ENCODE data around the gene TM9SF2.

Gene TM9SF2

DNA sequence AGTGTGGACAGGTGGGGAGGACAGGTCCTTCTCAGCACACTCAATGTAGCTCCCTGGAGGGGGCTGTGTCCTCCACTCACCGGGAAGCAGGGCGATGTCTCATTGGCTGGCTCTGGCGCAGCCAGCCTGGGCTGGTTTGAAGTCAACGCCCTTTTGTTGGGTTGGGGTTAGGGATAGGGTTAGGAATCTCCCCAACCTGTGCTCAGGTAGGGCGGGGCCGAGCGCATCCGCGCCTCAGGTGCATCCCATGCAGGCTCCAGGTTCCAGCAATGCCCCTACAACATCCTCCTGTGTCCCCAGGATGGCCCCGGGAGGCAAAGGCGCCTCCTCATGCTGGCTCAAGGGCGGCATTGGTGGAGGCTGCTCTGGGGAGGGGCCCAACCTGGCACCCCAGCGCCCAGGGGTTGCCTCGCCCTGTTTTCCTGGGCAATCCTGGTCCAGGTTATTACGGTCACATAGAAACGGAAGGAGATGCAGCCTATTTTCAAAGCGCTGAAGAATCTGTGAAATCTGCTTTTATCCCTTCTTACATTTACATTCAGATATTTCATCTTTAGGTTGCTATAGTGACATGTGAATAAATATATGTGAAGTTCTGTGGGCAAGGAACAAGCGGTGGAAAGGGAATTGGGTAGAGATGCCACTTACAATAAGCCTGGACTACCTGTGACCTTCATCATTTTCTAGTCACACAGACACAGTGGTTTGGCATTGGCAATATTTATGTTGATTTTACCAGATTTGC lies 74.3 kb downstream of the TM9SF2 start:
- in situ Hi-C loops (cut with HindIII; ENCODE audit: low sequenced_read_pairs), result no loop called here

DNA sequence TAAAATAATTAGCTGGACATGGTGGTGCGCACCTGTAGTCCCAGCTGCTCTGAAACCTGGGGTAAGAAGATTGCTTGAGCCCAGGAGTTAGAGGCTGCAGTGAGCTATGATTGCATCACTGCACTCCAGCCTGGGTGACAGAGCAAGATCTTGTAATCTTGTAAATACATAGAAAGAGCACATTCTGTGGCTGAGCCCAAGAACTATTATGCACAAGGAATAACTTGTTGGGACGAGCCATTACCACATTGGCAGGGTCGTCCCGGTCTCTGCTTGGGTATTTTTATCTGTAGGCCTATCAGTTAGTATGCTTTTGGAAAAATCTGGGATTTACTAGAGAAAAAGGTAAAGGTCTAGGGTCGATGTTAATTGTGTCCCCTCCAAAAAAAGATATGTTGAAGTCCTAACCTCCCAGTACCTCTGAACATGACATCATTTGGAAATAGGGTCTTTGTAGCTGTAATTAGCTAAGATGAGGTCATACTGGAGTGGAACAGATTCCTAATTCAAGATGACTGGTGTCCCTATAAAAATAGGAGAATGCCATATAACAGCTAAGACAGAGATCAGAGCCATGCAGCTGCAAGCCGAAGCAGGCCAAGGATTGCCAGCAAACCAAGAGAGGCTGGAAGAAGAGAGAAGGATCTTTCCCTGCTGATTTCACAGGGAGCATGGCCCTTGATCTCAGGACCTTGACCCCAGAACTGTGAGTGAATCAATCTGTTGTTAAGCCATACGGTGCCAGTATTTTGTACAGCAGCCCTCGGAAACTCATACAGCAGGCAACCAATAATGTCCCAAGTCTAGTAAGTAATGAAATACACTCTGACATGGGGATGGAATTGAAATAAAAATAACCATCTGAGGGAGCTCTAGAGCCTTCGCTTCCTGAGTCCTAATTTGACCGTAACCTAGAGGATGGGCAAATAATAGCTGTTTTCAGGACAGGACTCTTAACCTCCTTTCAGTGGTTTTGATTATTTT lies 77.0 kb downstream of the TM9SF2 start:
- in situ Hi-C loops (cut with HindIII; ENCODE audit: low sequenced_read_pairs), result no loop called here

DNA sequence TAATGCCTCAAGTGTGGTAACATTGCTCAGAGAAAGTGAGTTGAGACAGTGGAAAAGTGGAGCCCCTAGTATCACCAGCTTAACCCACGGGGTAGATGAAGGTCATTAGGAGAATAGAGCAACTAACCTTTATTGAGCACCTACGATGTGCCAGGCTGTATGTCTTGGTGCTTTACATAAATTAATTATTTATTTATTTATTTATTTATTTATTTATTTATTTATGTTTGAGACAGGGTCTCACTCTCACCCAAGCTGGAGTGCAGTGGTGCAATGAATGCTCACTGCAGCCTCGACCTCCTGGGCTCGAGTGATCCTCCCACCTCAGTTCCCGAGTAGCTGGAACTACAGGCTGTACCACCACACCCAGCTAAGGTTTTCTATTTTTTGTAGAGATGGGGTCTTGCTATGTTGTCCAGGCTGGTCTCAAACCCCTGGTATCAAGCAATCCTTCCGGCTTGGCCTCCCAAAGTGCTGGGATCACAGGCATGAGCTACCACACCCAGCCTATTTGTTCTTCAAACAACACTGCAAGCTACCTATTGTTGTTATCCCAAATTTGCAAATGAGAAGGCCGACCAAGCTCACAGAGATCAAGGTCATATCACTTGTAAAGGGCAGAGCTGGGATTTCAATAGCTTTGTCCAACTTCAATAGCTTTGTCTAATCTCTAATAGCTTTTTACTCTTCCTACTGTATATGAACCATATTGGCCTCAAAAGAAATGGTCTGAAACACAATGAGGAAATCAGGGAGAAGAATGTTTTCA lies 79.4 kb downstream of the TM9SF2 start:
- in situ Hi-C loops (cut with HindIII; ENCODE audit: low sequenced_read_pairs), result no loop called here

DNA sequence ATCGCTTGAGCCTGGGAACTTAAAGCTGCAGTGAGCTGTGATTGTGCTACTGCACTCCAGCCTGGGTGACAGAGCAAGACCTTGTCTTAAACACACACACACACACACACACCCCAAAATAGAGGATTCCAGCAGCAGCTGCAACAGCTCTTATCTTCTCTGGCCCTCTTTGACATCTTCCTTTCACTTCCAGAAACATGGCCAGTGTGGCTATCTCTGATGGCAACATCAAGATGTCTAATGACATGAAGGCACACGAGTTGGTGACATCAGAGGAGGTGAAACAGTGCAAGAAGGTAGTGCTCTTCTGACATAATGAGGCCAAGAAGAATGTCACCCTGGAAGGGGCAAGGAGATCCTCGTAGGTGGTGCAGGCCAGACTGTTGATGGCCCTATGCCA lies 81.2 kb downstream of the TM9SF2 start:
- in situ Hi-C loops (cut with HindIII; ENCODE audit: low sequenced_read_pairs), result no loop called here

DNA sequence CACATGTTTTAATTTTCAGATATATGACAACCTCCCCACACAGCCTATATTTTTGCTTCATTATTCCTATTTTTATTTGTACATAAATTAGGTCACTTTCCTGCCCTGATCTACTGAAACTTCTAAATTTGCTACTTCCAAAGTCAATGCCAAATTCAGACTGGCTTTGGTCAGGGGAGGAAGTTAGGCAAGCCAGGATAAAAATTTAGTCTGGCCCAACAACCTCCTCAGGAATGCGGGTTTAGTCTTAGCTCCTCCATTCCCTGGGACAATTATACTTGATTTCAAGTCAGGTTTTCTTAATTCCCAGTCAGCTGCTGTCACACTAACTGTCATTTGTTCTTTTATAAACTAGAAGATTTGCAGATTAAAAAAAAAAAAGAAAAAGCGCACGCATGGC lies 84.3 kb downstream of the TM9SF2 start:
- in situ Hi-C loops (cut with HindIII; ENCODE audit: low sequenced_read_pairs), result no loop called here

DNA sequence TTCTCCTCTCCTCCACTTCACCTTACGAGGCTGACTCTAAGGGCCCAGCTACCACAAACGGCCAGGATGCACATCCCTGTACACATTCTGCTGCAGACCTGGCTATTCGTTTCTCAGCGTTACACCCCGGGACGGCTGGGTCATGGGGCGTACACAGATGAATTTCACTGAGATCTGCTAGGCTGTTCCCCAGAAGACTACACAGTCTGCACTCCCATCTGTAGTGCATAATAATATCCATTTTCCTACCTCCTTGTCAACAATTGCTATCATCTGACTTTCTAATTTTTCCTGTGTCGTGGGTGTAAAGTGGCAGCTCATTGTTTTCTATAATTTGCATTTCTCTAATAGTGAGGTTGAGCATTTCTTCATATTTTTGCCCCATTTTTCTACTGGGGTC lies 85.7 kb downstream of the TM9SF2 start:
- in situ Hi-C loops (cut with HindIII; ENCODE audit: low sequenced_read_pairs), result no loop called here

DNA sequence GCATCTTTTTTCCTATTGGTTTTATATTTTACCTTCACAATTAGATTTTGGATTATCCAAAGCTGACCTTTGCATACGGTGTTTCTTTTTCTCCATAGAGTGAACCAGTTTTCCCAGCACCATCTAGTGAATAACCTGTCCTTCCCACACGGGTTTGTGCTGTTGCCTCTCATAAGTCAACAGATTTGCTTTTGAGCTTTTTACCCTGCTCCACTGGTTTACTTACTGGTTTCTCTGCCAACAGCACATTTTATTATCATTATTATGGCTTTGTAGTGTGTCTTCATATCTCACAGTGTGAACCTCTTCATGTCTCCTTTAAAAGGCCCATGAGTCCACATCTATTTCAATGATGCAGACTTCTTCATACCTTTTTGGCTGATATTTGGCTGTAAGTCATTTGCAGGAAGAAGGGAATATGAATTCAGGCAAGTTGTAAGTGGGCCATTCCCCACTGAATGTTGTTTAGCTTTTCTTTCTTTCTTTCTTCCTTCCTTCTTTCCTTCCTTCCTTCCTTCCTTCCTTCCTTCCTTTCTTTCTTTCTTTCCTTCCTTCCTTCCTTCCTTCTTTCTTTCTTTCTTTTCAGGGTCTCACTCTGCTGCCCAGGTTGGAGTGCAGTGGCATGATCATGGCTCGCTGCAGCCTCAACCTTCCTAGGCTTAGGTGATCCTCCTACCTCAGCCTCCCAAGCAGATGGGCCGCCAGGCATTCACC lies 86.8 kb downstream of the TM9SF2 start:
- in situ Hi-C loops (cut with HindIII; ENCODE audit: low sequenced_read_pairs), result no loop called here

DNA sequence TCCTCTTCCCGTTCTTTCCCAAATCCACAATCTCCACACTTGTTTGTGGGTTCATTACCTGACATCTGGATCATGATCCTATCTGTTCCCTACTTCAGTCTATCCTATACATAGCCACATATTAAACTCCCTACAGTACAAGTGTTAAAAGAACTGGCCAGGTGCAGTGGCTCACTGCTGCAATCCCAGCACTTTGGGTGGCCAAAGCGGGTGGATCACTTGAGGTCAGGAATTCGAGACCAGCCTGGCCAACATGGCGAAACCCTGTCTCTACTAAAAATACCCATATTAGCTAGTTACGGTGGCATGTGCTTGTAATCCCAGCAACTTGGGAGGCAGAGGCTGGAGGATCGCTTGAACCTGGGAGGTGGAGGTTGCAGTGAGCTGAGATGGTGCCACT lies 88.3 kb downstream of the TM9SF2 start:
- in situ Hi-C loops (cut with HindIII; ENCODE audit: low sequenced_read_pairs), result no loop called here

DNA sequence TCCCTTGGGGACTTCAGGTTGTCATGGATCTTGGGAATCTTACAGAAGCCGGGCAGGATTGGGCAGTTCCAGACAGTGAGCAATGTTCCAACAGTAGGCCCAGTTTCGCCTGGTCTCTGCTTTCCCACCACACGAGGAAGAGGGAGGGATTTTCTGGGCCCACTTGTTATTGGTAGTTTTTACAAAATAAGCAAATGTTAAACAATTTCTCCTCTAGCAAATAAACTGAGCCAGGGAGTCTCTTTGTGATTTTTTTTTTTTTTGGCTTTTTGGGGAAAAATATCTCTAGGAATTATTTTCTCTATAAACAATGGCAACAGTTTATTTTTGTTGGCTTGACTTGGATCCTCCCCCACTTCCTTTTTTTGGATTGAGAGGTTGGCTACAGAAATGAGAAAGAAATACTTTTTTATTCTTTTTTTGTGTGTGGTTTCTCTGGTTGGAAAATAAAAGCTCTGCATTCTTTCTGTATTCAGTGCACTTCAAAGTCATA lies 89.3 kb downstream of the TM9SF2 start:
- in situ Hi-C loops (cut with HindIII; ENCODE audit: low sequenced_read_pairs), result no loop called here

DNA sequence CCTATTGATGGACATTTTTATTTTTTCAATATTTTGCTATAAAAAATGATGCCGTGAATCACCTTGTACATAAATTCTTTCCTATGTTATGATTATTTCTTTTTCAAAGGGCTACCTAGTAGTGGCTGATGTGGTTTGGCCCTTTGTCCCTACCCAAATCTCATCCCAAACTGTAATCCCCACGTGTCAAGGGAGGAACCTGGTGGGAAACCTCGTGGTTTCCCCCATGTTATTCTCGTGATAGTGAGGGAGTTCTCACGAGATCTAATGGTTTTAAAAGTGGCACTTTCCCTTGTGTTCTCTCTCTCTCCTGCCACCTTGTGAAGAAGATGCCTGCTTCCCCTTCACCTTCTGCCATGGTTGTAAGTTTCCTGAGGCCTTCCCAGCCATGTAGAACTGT lies 94.9 kb downstream of the TM9SF2 start:
- in situ Hi-C loops (cut with HindIII; ENCODE audit: low sequenced_read_pairs), result no loop called here

DNA sequence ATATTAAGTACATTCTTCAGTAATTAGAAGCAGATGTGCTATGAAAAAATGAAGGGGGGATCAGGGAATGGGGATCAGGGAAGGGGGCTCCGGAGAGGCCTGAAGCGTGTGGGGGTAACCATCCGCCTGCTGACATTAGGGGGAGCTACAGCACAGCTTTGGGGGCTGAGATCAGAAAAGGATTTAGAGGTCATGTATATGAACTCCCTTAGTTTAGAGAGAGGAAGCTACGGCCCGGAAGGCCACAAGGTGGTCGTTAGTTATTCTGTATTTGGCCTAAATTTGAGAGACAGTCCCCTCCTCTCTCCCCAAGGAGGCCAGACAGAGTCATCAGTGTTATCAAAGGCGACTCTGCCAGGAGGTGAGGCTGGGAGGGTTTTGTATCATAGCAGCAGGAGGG lies 99.0 kb downstream of the TM9SF2 start:
- in situ Hi-C loops (cut with HindIII; ENCODE audit: low sequenced_read_pairs), result no loop called here

DNA sequence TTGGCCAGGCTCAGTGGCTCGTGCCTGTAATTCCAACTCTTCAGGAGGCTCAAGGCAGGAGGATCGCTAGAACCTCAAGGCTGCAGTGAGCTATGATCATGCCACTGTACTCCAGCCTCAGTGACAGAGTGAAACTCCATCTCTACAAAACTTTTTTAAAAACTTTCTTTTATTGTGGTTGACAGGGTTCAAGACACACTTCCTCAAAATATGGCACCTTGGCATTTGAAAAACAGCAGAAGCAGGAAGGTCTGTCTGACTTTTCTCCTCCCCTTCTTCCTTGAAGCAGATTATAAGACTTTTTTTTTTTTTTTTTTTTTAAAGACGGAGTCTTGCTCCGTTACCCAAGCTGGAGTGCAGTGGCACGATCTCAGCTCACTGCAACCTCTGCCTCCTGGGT lies 100.3 kb downstream of the TM9SF2 start:
- in situ Hi-C loops (cut with HindIII; ENCODE audit: low sequenced_read_pairs), result no loop called here

DNA sequence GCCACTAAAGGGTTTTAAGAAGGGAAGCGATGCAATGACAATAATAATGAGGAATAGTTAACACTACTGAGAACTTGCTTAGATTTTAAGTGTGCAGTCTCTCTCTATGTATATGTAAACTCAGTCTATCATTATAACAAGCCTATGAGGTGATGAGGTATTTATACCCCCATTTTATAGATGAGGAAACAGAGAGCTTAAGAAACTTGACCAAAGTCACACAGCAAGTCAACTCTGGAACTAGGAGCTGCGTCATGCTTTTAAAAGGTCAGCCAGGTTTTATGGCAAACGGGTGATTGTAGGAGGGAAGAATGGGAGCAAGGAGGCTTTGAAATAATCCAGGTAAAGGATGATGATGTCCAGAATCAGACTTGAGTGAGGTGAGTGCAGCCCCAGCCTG lies 103.4 kb downstream of the TM9SF2 start:
- in situ Hi-C loops (cut with HindIII; ENCODE audit: low sequenced_read_pairs), result no loop called here

DNA sequence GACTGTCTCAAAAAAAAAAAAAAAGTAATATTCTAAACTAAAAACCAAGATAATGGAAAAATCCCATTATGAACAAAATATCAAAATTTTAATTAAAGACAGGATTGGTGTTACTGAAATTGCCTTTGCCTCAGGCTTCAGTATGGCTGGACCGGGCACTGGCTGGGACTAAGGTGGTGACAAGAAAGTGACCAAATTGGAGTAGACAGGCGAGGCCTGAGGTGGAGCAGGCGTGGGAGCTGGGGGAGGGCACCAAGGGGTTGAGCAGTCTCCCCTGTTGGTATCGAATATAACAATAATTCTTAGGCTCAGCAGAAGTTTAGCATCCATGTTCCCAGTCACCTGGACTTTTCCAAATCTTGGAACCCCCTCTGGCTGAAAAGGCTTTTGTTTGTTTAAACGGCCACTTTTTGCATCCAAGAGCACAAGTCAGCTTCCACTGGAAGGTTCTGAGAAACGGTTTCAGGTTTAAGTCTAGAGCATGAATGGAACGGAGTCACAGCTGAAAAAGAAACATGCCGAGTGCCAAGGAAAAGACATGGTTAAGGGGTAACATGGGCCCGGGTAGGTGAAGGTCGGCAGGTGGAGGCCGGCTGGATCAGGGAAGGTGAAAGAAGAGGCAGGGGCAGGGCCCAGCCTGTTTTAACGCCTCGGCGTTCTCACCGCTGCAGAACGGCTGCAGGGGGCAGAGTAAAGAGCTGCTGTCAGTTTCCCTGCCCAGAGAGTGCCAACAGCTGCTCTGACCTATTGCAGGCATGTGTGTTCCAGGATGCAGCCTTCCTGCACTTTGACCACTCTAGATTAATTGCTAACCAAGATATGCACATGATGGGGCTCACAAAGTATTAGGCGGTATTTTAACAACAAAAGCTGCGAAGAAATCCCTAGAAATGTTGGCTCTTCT lies 104.4 kb downstream of the TM9SF2 start:
- in situ Hi-C loops (cut with HindIII; ENCODE audit: low sequenced_read_pairs), result no loop called here

DNA sequence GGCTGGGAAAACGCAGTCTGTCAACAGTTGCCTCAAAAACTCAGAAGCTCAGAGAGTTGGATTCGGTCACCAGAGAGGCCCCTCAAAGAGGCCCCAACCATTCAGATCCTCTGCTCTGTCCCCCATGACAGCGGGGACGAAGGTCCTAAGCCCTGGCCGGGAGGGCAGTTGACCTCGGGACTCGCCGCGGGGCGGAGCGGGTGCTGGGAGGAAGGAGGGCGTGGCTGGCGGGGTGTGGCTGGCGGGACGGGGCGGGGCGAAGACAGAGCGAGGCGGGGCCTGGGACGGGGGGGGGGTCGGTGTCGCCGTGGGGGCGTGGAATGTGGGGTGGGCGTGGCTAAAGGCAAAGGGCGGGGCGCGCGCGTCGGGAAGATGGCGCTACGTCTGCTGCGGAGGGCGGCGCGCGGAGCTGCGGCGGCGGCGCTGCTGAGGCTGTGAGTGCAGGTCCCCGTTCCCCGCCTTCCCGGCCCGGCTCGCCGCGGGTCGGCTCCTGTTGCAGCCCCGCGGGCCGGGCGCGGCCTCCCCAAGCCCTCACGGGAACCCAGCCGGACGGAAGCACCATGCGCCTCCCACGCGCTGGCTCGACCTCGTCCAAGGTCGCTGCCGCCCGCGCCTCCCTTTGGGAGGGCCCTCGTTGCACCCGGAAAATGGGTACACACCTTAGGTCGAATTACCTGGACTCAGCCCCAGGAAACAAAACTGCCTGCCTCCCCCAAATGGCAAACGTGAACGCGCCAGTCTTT lies 105.2 kb downstream of the TM9SF2 start, which contains the start of gene CLYBL:
Gene CLYBL, plus strand, starts transcription at position 367 of the 743 bp plus-strand sequence.
- in situ Hi-C loops (cut with HindIII; ENCODE audit: low sequenced_read_pairs), result no loop called here

DNA sequence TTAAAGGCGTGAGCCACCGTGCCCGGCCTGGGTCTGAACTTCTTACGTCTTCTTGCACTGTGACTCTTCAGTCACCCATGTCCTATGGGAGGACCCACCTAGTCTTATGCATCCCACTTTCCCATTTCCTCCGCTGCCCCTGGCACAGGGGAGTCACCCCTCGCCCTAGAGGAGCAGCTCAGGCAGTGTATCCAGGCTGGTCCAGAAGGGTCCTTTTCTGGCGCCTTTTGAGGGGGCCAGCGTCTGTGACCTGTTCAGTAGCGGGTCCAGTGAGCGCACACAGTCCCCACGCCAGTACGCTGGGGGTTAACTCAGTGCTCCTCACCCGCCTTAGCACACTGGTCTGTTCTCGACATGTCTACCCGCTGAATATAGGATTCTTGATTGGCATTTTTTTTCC lies 107.1 kb downstream of the TM9SF2 start:
- in situ Hi-C loops (cut with HindIII; ENCODE audit: low sequenced_read_pairs), result no loop called here

DNA sequence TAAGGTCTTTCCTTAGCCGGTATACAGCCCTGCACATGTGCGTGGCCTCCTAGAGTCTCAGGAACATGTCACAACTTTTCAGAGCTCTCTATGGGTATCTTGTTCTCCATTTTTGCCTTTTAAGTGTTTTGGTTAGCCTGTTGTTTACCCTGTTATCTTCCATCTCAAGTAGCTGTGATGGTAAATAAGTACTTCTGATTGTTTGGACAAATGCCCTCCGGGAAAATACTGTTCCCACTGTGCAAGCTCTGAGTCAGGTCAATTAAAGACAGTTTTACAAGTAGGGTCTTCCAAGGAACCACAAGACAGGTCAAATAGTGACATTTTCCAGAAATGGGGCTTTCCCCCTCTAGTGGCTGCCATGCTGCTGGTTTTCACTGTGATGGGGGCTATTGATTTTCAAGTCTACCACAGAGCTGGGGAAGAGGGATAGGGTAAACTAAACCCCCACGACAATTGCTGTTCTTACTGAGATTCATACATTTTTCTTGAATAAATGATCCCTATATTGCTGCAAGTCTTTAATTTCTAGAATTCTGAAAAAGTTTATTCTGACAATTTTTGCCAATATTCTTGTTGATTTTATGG lies 109.5 kb downstream of the TM9SF2 start:
- in situ Hi-C loops (cut with HindIII; ENCODE audit: low sequenced_read_pairs), result no loop called here

Measured in endothelial cell of hepatic sinusoid (primary cell).